HL-60 (cell line): ENCODE results near the gene NPTXR.

Source experiments
- CTCF ChIP-seq: IDR thresholded peaks from one replicate; pipeline ENCODE4 v1.5.1; 2011; ENCODE audit warnings: low read length, control low read depth, inconsistent platforms; ENCODE audit not compliant: insufficient read depth
- GABPA ChIP-seq: IDR thresholded peaks from 2 replicates; pipeline ENCODE4 v1.6.1; 2012; ENCODE audit warnings: low read depth

GRCh38 chr22:38824585-38824984 lies 19.2 kb downstream of the NPTXR start:
- TF ChIP-seq CTCF, result no peak
- TF ChIP-seq GABPA, result no peak
